ENCODE data around the gene UBXN2A.

The UBXN2A gene, protein sequence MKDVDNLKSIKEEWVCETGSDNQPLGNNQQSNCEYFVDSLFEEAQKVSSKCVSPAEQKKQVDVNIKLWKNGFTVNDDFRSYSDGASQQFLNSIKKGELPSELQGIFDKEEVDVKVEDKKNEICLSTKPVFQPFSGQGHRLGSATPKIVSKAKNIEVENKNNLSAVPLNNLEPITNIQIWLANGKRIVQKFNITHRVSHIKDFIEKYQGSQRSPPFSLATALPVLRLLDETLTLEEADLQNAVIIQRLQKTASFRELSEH
- long read RNA-seq, full-length matches to known transcripts, result 24 of 31 reads
- long read RNA-seq, partial matches to known transcripts, result 0 of 31 reads
- long read RNA-seq, other reads (novel, unspliced or antisense), result 7 of 31 reads

DNA sequence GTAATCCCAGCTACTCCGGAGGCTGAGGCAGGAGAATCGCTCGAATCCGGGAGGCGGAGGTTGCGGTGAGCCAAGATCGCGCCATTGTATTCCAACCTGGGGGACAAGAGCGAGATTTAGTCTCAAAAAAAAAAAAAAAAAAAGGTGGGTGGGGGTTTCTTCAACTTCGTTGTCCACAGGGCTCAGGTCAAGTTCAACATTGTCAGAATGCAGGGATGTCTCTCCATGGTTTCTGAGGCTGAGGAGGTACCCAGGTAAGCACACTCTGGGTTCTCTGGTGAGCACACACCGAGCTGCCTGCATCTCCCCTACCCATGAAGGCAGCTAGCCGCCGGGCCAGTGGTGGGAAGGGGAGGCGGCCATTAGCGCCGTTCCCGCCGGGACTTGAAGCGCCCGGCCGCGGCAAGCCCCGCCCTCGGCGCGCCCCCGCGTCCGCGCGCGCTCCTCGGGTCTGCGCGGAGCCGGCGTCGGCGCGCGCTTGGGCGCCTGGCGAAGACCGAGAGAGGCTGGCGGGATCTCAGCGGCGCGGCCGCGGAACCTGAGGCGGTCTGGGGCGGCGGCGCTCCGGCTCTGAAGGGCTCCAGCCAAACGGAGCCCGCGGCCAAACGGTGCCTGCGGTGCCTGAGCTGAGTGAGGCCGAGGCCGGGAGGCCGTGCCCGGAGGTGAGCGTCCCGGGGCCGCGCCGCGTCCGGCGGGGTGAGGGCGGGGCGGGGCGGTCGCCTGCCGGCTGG lies at the start of gene UBXN2A:
UBXN2A (plus strand) TSS at position 477 of the 731 bp plus-strand sequence. CDS start 17,852 bp downstream, outside the sequence.
- Histone ChIP-seq H3K27me3 (ENCODE audit: insufficient read depth, poor library complexity, severe bottlenecking) (no peaks in the 10 kb centered on the region), H3K27ac (replicated peaks) (peak within 1 kb of the TSS; percentile 71), H3K4me3 (replicated peaks; ENCODE audit: insufficient read depth, low read length) (peak within 1 kb of the TSS; percentile 84)
- TF ChIP-seq, protein P1, sequence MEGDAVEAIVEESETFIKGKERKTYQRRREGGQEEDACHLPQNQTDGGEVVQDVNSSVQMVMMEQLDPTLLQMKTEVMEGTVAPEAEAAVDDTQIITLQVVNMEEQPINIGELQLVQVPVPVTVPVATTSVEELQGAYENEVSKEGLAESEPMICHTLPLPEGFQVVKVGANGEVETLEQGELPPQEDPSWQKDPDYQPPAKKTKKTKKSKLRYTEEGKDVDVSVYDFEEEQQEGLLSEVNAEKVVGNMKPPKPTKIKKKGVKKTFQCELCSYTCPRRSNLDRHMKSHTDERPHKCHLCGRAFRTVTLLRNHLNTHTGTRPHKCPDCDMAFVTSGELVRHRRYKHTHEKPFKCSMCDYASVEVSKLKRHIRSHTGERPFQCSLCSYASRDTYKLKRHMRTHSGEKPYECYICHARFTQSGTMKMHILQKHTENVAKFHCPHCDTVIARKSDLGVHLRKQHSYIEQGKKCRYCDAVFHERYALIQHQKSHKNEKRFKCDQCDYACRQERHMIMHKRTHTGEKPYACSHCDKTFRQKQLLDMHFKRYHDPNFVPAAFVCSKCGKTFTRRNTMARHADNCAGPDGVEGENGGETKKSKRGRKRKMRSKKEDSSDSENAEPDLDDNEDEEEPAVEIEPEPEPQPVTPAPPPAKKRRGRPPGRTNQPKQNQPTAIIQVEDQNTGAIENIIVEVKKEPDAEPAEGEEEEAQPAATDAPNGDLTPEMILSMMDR (IDR thresholded peaks at IDR 0.05; ENCODE audit: insufficient read depth, low read length), result no peak
- 0 out of 2 replicates have a peak, but pooled peaks have one; percentile 52 for TF ChIP-seq POLR2AphosphoS5 (IDR thresholded peaks at IDR 0.05; ENCODE audit: low read depth)
- TF ChIP-seq, protein P2, sequence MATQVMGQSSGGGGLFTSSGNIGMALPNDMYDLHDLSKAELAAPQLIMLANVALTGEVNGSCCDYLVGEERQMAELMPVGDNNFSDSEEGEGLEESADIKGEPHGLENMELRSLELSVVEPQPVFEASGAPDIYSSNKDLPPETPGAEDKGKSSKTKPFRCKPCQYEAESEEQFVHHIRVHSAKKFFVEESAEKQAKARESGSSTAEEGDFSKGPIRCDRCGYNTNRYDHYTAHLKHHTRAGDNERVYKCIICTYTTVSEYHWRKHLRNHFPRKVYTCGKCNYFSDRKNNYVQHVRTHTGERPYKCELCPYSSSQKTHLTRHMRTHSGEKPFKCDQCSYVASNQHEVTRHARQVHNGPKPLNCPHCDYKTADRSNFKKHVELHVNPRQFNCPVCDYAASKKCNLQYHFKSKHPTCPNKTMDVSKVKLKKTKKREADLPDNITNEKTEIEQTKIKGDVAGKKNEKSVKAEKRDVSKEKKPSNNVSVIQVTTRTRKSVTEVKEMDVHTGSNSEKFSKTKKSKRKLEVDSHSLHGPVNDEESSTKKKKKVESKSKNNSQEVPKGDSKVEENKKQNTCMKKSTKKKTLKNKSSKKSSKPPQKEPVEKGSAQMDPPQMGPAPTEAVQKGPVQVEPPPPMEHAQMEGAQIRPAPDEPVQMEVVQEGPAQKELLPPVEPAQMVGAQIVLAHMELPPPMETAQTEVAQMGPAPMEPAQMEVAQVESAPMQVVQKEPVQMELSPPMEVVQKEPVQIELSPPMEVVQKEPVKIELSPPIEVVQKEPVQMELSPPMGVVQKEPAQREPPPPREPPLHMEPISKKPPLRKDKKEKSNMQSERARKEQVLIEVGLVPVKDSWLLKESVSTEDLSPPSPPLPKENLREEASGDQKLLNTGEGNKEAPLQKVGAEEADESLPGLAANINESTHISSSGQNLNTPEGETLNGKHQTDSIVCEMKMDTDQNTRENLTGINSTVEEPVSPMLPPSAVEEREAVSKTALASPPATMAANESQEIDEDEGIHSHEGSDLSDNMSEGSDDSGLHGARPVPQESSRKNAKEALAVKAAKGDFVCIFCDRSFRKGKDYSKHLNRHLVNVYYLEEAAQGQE (IDR thresholded peaks at IDR 0.05; ENCODE audit: insufficient replicate concordance, low read depth), result peak; percentile 32
- no peak for TF ChIP-seq GABPA (IDR thresholded peaks at IDR 0.05; ENCODE audit: low read depth)
- peak; percentile 44 to 60 for DNase-seq (ENCODE audit: low read depth in 1 of 2, low spot score in 1 of 2)

DNA sequence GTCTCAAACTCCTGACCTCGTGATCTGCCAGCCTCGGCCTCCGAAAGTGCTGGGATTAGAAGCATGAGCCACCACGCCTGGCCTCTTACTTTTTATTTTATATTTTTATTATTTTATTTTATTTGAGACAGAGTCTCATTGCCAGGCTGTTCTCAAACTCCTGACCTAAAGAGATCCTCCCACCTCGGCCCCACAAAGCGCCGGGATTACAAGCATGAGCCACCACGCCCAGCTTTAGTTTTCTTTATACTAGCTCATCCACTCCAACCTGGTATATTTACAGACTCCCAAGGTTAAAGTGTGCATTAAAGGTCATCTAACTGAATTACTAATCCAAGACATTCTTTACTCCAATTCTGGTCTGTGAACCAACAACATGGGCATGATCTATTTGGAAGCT lies 40.1 kb upstream of the UBXN2A start:
- TF ChIP-seq, protein P1 (IDR thresholded peaks at IDR 0.05; ENCODE audit: insufficient read depth, low read length), result no peak
- TF ChIP-seq POLR2AphosphoS5 (IDR thresholded peaks at IDR 0.05; ENCODE audit: low read depth) (no peak), SPI1 (IDR thresholded peaks at IDR 0.05; ENCODE audit: borderline replicate concordance, low read depth) (no peak), GABPA (IDR thresholded peaks at IDR 0.05; ENCODE audit: low read depth) (no peak)
- TF ChIP-seq, protein P2 (IDR thresholded peaks at IDR 0.05; ENCODE audit: insufficient replicate concordance, low read depth), result no peak
- no peak overlapping the region for H3K27ac ChIP-seq (replicated peaks)

DNA sequence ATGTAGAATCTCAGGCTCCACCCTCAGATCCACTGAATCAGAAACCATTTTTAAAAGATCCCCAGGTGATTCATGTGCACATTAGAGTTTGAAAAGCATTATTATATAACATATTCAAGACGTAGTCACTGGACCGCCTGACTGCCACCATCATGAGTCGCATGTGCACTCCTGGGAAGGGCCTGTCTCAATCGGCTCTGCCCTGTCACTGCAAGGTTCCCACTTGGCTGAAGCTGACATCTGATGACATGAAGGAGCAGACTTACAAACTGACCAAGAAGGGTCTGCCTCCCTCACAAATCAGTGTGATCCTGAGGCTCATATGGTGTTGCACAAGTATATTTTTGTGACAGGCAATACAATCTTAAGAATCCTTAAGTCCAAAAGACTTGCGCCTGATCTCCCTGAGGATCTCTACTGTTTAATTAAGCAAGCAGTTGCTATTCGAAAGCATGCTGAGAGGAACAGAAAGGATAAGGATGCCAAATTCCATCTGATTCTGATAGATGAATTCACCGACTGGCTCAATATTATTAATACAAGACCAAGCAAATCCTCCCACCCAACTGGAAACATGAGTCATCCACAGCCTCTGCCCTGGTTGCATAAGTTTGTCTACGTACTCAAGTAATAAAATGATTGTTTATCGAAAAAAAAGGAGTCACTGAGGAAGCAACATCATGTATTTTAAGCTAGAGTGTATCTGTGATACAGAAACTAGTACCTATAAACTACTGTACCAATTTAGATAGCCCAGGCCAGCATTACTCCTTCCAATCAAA lies 39.5 kb upstream of the UBXN2A start:
- Histone ChIP-seq H3K27me3 (ENCODE audit: insufficient read depth, poor library complexity, severe bottlenecking) (no peaks in the 10 kb centered on the region), H3K4me3 (replicated peaks; ENCODE audit: insufficient read depth, low read length) (no peak overlapping the region), H3K27ac (replicated peaks) (no peak overlapping the region)
- peak in 1 of 2 experiments; percentile 48 for DNase-seq (ENCODE audit: low read depth in 1 of 2, low spot score in 1 of 2)
- TF ChIP-seq, protein P2 (IDR thresholded peaks at IDR 0.05; ENCODE audit: insufficient replicate concordance, low read depth), result no peak
- TF ChIP-seq, protein P1 (IDR thresholded peaks at IDR 0.05; ENCODE audit: insufficient read depth, low read length), result no peak
- TF ChIP-seq GABPA (IDR thresholded peaks at IDR 0.05; ENCODE audit: low read depth) (no peak), SPI1 (IDR thresholded peaks at IDR 0.05; ENCODE audit: borderline replicate concordance, low read depth) (no peak), POLR2AphosphoS5 (IDR thresholded peaks at IDR 0.05; ENCODE audit: low read depth) (no peak)

More for the DNA sequence above, 40.1 kb upstream of the UBXN2A start:
- Histone ChIP-seq H3K27me3 (ENCODE audit: insufficient read depth, poor library complexity, severe bottlenecking) (no peaks in the 10 kb centered on the region), H3K4me3 (replicated peaks; ENCODE audit: insufficient read depth, low read length) (no peak overlapping the region)
- no peak for DNase-seq (ENCODE audit: low read depth in 1 of 2, low spot score in 1 of 2)
